PC-9 (cell line): ENCODE results near the gene VAT1L.

ENCODE experiments used
- EZH2 ChIP-seq: fragments of 200-600 bp; sonication (generic); IDR thresholded peaks from 2 replicates; pipeline ENCODE4 v1.8.0; 2017; ENCODE audit warnings: antibody characterized with exemption, low read depth
- TF ChIP-seq, protein P1 (sequence below): fragments of 200-600 bp; sonication (generic); conservative IDR thresholded peaks from 2 replicates; pipeline ENCODE4 v1.6.1; 2017; ENCODE audit warnings: mixed run types, antibody characterized with exemption, mild to moderate bottlenecking, moderate library complexity

DNA sequence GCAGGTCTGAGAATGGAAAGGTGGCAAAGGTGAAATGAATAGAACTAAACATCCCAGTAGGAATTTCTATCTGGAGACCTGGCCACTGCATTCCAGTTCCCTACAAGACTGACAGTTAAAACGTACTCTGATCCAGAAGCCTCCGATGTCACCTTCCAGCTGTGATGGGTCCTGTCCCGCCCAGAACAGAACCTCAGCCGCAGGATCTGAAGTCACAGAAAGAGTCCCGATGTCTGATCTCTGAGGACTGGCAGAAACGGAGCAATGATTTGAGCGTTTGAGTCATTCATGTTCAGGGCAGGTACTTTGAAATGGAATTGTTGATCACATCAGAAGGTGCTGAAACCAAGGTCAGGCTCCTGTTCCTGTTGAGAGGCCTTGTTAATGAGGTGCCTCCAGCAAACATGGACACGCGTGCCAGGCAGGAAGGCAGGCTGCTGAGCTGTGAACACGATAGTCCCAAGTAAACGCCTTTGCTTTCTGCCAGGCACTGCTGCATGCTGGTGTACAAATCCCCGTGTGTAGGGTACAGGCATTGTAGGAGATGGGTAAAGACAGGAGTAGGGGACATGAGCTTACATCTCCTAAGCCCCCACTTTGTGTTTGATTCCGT is 61.4 kb downstream of the VAT1L start:
- TF ChIP-seq, protein P1, sequence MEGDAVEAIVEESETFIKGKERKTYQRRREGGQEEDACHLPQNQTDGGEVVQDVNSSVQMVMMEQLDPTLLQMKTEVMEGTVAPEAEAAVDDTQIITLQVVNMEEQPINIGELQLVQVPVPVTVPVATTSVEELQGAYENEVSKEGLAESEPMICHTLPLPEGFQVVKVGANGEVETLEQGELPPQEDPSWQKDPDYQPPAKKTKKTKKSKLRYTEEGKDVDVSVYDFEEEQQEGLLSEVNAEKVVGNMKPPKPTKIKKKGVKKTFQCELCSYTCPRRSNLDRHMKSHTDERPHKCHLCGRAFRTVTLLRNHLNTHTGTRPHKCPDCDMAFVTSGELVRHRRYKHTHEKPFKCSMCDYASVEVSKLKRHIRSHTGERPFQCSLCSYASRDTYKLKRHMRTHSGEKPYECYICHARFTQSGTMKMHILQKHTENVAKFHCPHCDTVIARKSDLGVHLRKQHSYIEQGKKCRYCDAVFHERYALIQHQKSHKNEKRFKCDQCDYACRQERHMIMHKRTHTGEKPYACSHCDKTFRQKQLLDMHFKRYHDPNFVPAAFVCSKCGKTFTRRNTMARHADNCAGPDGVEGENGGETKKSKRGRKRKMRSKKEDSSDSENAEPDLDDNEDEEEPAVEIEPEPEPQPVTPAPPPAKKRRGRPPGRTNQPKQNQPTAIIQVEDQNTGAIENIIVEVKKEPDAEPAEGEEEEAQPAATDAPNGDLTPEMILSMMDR: no peak
- no peak for TF ChIP-seq EZH2
